GM21825 (cell line): Measurements from ENCODE around the gene PIN1.
"Not testable (repeated sequence)": the region's sequence is repeated elsewhere in the genome, so short reads cannot be mapped to it uniquely, and the experiment has no call there.

ENCODE experiments used
- ATAC-seq: cut with Tn5 transposase; IDR thresholded peaks from one replicate; pipeline ENCODE4 v1.9.1; 2021; ENCODE audit warnings: mild to moderate bottlenecking, moderate library complexity; ENCODE audit not compliant: unreplicated experiment

Gene PIN1

DNA sequence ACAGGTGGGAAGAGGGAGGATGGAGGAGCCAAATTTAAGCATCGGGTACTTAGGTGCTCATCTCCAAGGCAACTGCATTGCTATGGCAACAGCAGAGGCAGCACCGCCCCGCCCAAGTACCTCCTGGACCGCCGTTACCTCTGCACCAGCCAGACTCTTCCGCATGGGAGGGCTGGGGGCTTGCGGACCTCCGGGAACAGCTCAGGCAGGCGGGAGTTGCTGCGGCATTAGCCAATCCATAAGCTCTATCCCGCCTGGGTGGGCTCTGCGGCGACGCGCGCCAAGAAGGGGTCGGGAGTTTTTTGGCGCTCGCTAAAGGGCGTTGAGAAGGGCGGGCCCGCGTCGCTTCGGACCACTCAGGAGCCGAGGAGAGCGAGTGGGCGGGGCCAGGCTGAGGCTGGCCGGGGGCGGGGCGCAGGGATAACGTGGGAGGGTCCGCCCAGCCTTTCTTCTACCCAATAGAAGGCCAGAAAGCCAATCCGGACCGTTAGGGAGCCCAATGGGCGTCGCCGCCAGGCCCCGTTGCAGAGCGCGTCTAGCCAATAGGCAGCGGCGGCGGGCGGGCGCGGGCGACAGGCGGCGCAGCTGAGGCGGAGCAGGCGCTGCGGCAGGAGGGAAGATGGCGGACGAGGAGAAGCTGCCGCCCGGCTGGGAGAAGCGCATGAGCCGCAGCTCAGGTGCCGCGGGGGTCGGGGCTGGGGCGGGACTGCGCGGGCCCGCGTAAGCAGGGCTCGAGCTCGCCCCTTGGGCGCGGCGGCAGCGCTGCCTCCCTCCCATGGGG is at the start of gene PIN1:
Gene PIN1 (plus strand): TSS at position 593 of the 781 bp plus-strand sequence. CDS start 27 bp downstream, at position 620.
- peak; percentile 95 for ATAC-seq

DNA sequence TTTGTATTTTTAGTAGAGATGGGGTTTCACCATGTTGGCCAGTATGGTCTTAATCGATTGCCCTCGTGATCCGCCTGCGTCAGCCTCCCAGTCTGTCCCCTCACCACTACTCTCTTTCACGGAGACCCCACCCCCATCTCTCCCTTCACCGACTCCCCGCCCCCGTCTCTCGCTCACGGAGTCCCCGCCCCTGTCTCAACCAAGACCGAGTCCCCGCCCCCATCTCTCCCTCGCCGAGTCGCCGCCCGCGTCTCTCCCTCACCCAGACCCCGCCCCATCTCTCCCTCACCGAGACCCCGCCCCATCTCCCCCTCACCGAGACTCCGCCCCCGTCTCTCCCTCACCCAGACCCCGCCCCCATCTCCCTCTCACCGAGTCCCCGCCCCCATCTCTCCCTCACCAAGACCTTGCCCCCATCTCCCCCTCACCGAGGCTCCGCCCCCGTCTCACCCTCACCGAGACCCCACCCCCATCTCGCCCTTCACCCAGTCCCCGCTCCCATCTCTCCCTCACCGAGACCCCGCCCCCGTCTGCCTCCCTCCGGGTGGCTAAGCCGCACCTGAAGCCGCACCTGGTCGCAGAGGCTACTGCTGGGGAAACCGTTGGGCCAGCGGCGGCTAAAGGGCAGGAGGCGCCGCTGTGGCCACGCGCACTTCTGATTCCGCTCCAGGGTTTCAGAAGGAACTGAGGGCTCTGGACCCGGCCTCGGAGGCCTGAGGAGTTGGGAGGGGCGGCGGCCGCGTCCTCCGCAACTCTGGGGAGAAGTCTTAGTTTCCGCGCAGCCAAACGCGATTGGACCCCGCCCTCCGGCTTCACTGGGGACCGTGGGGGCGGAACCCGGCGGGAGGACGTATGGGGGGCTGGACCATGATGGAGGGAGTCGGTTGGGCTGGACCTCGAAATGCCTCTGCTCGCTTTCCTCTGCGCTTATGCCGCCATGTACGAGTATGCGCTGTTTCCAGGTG is 49.5 kb upstream of the PIN1 start:
- ATAC-seq: peak; percentile 71

DNA sequence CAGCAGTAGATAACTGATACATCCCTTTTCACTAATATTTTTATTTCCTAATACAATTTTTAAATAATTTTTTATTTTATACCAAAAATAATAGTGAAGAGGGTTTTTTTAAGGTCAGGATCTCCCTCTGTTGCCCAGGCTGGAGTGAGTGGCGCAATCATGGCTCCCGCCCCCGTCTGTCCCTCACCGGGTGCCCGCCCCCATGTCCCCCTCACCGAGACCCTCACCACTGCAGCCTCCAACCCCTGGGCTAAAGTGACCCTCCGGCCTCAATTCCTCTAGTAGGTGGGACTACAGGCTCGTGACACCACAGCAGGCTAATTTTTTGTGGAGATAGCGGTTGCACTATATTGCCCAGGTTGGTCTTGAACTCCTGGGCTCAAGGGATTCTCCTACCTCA is 48.8 kb upstream of the PIN1 start:
- no peak for ATAC-seq

DNA sequence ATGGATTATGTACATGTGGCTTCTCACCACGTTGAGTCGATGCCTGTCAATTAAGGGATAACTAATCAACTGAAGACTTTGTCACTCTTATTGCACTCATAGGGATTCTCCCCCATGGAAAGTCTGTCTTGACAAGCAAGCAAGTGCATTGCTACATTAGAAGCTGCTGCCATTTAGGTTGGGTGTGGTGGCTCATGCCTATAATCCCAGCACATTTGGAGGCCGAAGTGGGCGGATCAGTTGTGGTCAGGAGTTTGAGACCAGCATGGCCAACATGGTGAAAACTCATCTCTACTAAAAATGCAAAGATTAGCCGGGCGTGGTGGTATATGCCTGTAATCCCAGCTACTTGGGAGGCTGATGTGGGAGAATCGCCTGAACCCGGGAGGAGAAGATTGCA is 48.3 kb upstream of the PIN1 start:
- no peak for ATAC-seq

DNA sequence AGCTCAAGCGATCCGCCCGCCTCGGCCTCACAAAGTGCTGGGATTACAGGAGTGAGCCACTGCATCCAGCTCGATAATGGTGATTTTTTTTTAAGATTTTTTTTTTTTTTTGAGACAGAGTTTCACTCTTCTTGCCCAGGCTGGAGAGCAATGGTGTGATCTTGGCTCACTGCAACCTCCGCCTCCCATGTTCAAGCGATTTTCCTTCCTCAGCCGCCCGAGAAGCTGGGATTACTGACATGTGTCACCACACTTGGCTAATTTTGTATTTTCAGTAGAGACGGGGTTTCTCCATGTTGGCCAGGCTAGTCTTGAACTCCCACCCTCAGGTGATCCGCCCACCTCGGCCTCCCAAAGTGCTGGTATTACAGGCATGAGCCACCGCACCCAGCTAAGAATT is 46.5 kb upstream of the PIN1 start:
- ATAC-seq: not testable (repeated sequence)

DNA sequence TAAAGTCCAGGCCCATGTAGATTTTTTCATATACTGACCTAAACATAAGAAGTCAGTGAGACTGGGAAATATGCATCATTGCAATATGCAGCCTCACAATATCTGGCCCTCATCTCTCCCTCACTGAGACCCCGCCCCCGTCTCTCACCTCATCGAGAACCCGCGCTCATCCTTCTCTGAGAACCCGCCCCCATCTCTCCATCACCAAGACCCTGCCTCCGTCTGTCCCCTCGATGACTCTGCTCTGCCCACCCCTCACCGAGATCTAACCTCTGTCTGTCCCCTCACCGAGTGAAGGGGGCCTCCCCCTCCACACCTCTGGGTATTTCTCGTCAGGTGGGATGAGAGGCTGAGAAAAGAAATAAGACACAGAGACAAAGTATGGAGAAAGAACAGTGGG is 46.1 kb upstream of the PIN1 start:
- no peak for ATAC-seq

DNA sequence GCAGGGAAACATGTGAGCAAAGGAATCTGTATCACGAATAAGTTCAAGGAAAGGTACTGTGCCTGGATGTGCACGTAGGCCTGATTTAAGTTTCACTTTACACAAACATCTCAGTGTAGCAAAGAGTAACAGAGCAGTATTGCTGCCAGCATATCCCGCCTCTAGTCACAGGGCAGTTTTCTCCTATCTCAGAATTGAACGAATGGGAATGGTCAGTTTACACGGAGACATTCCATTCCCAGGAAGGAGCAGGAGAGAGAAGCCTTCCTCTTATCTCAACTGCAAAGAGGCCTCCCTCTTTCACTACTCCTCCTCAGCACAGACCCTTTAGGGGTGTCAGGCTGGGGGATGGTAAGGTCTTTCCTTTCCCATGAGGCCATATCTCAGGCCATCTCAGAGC is 45.5 kb upstream of the PIN1 start:
- ATAC-seq: not testable (repeated sequence)

DNA sequence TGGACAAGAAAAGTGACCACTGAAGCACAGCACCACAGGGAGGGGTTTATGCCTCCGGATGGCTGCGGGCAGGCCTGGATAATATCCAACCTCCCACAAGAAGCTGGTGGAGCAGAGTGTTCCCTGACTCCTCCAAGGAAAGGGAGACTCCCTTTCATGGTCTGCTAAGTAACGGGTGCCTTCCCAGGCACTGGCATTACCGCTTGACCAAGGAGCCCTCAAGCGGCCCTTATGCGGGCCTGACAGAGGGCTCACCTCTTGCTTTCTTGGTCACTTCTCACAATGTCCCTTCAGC is 44.1 kb upstream of the PIN1 start:
- not testable (repeated sequence) for ATAC-seq

DNA sequence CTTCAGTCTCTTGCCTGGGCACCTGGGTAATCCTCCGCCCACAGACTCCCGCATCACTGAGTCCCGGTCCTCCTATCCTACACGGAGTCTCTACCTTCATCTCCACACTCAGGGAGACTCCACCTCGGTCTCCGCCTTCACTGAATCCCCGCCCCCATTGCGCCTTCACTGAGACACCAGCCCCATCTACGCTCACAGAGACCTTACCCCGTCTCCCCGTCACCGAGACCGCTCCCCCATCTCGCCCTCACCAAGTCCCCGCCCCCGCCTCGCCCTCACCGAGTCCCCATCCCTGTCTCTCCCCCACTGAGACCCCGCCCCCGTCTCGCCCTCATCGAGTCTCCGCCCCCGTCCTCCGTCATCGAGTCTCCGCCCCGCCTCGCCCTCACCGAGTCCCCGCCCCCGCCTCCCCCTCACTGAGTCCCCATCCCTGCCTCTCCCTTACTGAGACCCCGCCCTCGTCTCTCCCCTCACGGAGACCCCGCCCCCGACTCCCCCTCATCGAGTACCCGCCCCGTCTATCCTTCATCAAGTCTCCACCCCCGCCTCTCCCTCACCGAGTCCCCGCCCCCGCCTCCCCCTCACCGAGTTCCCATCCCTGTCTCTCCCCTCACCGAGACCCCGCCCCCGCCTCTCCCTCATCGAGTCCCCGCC is 43.4 kb upstream of the PIN1 start:
- peak; percentile 38 for ATAC-seq

DNA sequence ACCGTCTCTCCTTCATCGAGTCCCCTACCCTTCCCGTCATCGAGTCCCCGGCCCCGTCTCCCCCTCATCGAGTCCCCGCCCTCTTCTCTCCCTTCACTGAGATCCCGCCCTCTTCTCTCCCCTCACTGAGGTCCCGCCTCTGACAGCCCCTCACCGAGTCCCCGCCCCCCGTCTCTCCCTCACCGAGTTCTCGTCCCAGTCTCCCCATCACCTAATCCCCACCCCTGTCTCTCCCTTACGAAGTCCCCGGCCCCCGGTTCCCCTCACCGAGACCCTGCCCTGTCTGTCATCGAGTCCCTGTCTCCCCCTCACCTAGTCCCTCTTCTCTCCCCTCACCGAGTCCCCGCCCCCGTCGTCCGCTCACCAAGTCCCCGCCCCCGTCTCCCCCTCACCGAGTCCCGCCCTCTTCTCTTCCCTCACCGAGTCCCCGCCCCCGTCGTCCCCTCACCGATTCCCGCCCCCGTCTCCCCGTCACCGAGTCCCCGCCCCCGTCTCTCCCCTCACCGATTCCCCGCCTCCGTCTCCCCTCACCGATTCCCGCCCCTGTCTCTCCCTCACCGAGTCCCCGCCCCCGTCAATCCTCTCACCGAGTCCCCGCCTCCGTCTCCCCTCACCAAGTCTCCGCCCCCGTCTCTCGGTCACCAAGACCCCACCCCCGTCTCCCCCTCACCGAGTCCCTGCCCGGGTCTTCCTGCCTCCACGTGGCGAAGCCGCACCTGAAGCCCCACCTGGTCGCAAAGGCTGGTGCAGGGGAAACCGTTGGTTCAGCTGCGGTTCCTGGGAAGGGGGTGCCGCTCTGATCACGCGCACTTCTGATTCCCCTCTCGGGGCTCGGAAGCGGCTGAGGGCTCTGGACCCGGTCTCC is 42.7 kb upstream of the PIN1 start:
- peak; percentile 51 for ATAC-seq

DNA sequence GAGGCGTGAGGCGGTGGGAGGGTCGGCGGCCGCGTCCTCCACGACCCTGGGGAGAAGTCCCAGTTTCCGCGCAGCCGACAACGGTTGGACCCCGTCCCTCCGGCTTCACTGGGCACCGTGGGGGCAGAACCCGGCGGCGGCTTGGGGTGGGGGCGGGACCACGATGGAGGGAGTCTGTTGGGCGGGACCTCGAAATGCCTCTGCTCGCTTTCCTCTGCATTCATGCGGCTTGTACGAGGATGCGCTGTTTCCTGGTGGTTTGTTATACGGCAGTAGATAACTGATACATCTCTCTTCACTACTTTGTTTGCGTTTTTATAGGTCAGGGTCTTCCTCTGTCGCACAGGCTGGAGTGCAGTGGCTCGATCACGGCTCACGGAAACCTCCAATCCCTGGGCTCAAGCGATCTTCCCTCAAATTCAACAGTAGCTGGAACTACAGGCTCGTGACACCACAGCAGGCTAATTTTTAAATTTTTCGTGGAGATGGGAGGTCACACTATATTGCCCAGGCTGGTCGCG is 42.0 kb upstream of the PIN1 start:
- ATAC-seq: peak; percentile 4

DNA sequence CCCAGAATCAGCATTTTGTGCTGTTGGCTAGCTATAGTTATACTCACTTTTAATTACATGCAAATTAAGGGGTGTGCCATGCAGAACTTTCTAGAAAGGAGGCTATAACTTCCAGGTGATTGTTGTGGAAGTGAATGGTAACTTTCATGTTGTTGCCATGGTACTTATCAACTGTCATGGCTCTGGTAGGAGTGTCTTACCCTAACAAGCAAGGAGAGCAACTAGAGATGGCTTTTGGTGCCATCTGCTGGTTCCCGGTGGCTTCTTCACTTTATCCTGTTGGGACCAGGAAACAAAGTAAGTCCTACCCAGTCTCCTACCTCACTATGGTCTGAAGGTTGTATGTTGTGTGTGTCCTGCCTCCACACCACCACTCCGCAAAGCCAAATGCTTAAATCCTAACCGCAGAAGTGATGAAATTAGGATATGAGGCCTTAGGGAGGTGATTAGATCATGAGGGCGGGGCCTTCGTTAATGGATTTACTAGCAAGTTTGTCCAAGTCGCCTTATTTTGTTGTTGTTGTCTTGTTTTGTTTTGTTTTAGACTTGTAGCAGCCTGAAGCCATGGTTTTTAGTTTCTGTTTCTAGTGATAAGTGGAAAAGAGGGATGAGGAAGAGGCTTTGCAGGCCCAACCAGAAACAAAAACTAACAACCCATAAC is 38.9 kb upstream of the PIN1 start:
- ATAC-seq: no peak

DNA sequence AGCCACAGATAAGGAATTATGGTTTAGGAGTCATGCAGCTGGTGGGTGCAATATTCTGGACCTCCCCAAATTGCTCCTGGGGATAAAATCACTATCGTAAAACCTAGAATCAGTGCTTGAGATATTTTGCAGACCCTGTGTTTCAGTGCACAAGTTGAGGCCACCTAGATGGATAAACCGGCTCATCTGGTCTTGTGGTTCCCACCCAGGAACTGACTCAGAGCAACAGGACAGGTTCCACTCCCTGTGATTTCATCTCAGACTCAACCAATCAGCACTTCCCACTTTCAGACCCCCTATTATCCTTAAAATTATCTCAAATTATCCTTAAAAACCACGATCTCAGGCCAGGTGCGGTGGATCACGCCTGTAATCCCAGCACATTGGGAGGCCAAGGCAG is 37.2 kb upstream of the PIN1 start:
- no peak for ATAC-seq

DNA sequence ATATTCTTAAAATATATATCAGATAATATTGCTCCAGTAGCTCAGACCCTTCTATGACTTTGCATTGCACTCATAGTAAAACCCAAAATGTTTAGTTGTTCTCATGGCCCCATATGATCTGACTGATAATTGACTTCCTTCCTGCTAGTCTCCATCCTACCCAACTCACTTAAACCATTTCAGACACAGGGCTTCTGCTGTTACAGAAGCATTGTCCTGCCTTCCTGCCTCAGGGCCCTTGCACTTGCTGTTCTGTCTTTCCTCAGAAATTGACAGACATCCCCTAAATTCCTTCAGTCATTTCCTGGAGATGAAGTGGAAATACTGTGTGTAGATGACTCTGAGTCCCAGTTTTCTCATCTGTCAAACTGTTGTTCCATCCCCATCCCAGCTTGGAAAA is 36.0 kb upstream of the PIN1 start:
- ATAC-seq: no peak

DNA sequence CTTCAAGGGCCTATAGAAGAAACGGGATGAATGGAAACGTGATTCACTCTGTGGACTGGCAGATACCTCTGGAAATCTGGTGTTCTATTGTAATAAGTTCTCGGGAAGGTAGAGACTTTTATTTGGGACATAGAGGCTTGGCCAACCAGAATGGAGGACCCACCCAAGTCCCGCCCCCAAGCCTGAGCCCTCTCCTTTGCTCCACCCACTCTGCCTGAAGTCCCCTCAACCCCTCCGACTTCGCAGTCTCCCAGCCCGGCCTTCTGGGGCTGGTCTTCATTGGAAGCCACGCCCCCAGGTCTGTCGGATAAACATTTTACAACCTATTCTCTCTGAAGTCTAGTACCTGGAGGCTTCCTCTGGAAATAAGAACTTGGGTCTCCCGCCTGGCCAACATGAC is 33.1 kb upstream of the PIN1 start:
- no peak for ATAC-seq

DNA sequence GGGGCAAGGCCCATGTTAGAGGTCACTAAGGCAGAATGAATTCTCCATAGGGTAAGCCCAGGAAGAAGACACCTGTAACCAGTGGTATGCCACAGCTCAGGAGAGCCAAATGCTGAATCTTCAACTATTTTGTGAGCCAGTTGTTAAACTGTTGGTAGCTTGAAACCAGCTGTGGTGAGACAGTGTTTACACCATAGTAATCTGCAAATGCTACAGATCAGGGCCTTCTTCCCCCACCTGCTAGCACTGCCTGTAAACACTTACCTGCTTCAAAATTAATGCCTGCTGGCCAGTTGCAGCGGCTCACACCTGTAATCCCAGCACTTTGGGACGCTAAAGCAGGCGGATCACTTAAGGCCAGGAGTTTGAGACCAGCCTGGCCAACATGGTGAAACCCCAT is 28.3 kb upstream of the PIN1 start:
- ATAC-seq: no peak

DNA sequence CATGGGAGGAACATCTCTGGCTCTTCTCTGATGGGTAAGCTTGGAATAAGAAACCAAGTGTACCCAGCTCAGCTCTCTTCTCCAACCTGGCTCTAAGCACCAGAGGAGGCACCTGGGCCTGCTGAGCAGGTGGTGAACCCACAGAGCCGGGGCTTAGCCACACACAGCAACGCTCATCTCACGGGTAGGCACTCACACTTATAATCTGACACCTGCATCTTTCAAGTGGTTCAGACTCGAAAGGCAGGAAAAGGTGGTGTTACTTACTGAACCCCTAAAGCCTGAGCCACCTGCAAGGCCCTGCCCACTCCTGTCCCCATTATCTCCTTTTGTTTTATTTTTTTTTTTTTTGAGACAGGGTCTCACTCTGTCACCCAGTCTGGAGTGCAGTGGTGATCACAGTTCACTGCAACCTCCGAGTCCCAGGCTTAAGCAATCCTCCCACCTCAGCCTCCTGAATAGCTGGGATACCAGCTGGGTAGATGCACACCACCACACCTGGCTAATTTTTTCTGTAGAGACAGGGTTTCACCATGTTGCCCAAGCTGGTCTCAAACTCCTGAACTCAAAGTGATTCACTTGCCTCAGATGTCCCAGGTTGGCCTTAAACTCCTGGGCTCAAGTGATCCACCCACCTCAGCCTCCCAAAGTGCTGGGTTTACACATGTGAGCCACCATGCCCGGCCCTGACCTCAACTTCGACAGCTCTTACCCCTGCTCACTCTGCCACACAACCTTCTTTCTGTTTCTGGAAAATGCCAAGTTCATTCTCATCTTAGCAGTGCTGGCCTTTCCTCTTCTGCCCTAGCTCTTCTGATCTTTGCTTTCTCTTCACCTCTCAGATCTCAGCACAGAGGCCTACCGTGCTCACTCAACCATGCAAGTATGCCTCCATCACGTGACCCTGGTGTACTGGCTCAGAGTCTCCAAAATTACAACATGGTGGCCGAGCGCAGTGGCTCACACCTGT is 26.0 kb upstream of the PIN1 start:
- ATAC-seq: no peak

DNA sequence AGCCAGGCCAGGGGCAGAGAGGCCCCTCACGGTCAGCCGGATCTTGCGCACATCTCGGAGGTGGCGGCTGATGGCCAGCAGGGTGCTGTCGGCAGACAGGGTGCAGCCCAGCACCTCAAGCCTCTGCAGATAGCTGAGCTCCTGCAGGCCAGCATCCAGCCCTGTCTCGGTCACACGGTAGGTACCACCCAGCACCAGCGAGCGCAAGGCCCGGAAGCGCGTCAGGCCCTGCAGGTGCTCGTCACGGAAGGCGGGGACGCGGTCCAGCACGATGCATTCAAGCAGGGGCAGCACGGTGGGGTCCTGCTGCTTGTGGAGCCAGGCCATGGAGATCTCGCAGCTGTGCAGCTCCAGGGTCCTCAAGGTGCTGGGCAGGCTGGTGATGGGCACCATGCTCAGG is 24.0 kb upstream of the PIN1 start:
- ATAC-seq: no peak
